Kidney (tissue), 14 donors: ENCODE measurements around the gene NFIL3. TPM values are rescaled to one million over a fixed set of nuclear protein-coding genes. Genes with fewer than 3 reads are reported as not detected.

Experiments used
- DNase-seq, 5 donors: peaks; one replicate each; pipeline ENCODE4 v3.0.0-alpha.2; 2013 to 2020
- FAIRE-seq: peaks from 2 replicates; lab custom pipeline; 2012; peaks lifted over from hg19 to GRCh38; lab: Jason Lieb, UNC
- H3K27ac ChIP-seq, 2 donors: one replicate each; pipeline ENCODE4 v1.7.0; 2013; ENCODE audit warnings: low read depth in 2 of 2, low read length in 2 of 2, inconsistent platforms in 1 of 2
- H3K27me3 ChIP-seq: one replicate; pipeline ENCODE4 v1.7.1; 2013; ENCODE audit warnings: low read length, inconsistent platforms; ENCODE audit not compliant: control insufficient read depth, insufficient read depth
- H3K36me3 ChIP-seq, 3 donors: one replicate each; pipeline versions ENCODE4 v1.7.0 to v1.7.1; 2013; ENCODE audit warnings: low read length in 3 of 3, control low read depth in 1 of 3, inconsistent platforms in 1 of 3; ENCODE audit not compliant: insufficient read depth in 3 of 3, control insufficient read depth in 2 of 3
- H3K4me1 ChIP-seq, 3 donors: one replicate each; pipeline versions ENCODE4 v1.7.0 to v1.7.1; 2013; ENCODE audit warnings: low read length in 3 of 3, inconsistent platforms in 1 of 3, low read depth in 1 of 3; ENCODE audit not compliant: control insufficient read depth in 2 of 3, insufficient read depth in 2 of 3
- H3K4me3 ChIP-seq, 3 donors: one replicate each; pipeline versions ENCODE4 v1.7.0 to v1.8.1; 2013; ENCODE audit warnings: low read length in 3 of 3, control low read depth in 1 of 3, inconsistent platforms in 1 of 3
- H3K9ac ChIP-seq, 3 donors: one replicate each; pipeline versions ENCODE4 v1.7.0 to v1.7.1; 2013; ENCODE audit warnings: low read length in 3 of 3, control low read depth in 1 of 3, inconsistent platforms in 1 of 3
- H3K9me3 ChIP-seq, 3 donors: one replicate each; pipeline versions ENCODE4 v1.7.0 to v1.7.1; 2013; ENCODE audit warnings: low read length in 3 of 3, control low read depth in 1 of 3, inconsistent platforms in 1 of 3; ENCODE audit not compliant: control insufficient read depth in 2 of 3, insufficient read depth in 1 of 3
- CTCF ChIP-seq: IDR thresholded peaks from 3 replicates; pipeline ENCODE4 v1.5.1; 2012; ENCODE audit warnings: mild to moderate bottlenecking, moderate library complexity, borderline replicate concordance; ENCODE audit not compliant: insufficient read depth; ENCODE audit errors: extremely low read depth
- intact Hi-C: fragments of 100-400 bp; cut with DNase I; formaldehyde crosslinking; loops from one replicate; pipeline ENCODE4 v1.11.1; 2022
- polyA plus RNA-seq: library from polyadenylated mRNA; stranded (reverse); fragments of 350-450 nt; fragmentation: Illumina TruSeq; extraction: RNeasy Lipid Tissue Mini Kit (QIAGEN cat#74804); gene quantifications from one replicate; pipeline ENCODE4 v1.2.3, GENCODE V29; 2014; ENCODE audit warnings: low read depth, low replicate concordance; ENCODE audit not compliant: insufficient read depth
- total RNA-seq: library from RNA; stranded (reverse); fragmentation: NEBNext Ultra II Directional; extraction: Animal tissue kit (Norgen Biotek cat#: 25700); gene quantifications from one replicate; pipeline ENCODE4 v1.2.1, GENCODE V29; 2021
- donor health status: control.
- donor health status: control.
- donor health status: control.
- donor health status: control.
- donor health status: control.
- donor health status: DM: yes; HTN: yes; CAD: no.
- donor health status: Normal renal cell carcinoma (clear cell type).

The NFIL3 gene
- total and polyA plus RNA-seq, 2 donors from 2014 or later: 16.7 to 31.3 TPM

- DNase-seq (no peak), FAIRE-seq (no peak)
- no peaks in the 10 kb centered on the region for H3K4me1 ChIP-seq
- no peaks in the 10 kb centered on the region for H3K27me3 ChIP-seq
- no peaks in the 10 kb centered on the region for H3K9me3 ChIP-seq
- intact Hi-C loops: no loop called here
- no peak overlapping the region for H3K4me3 ChIP-seq
- no peak overlapping the region for H3K9ac ChIP-seq
- no peak for TF ChIP-seq CTCF
- H3K27ac ChIP-seq: no peak overlapping the region
- no peaks in the 10 kb centered on the region for H3K36me3 ChIP-seq
Measured at GRCh38 chr9:91395553-91396471, 27.8 kb downstream of the NFIL3 start.

- H3K4me3 ChIP-seq: no peak overlapping the region
- DNase-seq (no peak), FAIRE-seq (no peak)
- no peak overlapping the region for H3K27ac ChIP-seq
- no peaks in the 10 kb centered on the region for H3K9me3 ChIP-seq
- no peak for TF ChIP-seq CTCF
- intact Hi-C loops: no loop called here
- H3K4me1 ChIP-seq: no peaks in the 10 kb centered on the region
- H3K36me3 ChIP-seq: no peaks in the 10 kb centered on the region
- no peak overlapping the region for H3K9ac ChIP-seq
- no peaks in the 10 kb centered on the region for H3K27me3 ChIP-seq
Measured at GRCh38 chr9:91395106-91395552, 28.5 kb downstream of the NFIL3 start.

- Histone ChIP-seq H3K36me3 (no peaks in the 10 kb centered on the region), H3K9ac (no peak overlapping the region), H3K27ac (no peak overlapping the region), H3K4me1 (no peaks in the 10 kb centered on the region), H3K9me3 (no peaks in the 10 kb centered on the region), H3K27me3 (no peaks in the 10 kb centered on the region), H3K4me3 (no peak overlapping the region)
- DNase-seq (no peak), FAIRE-seq (no peak)
- no peak for TF ChIP-seq CTCF
- intact Hi-C loops: no loop called here
Measured at GRCh38 chr9:91393826-91394225, 29.8 kb downstream of the NFIL3 start.
